CD4-positive, alpha-beta memory T cell (primary cell): ENCODE data around the gene CYP4V2. TPM values are rescaled to one million over a fixed set of nuclear protein-coding genes. Genes with fewer than 3 reads are reported as not detected.
A peak's percentile ranks its signal among the peaks of the same experiment; 100 is the strongest.

Source experiments
- CTCF ChIA-PET: fragments of 350-600 bp; sonication (Branson Sonifier 250); formaldehyde crosslinking; loops from one replicate; lab custom pipeline; 2021; ENCODE audit warnings: inconsistent platforms; ENCODE audit not compliant: partially characterized antibody; lab: Charles Lee
- POLR2A ChIA-PET: fragments of 350-600 bp; sonication (Branson Sonifier 250); formaldehyde crosslinking; loops from one replicate; lab custom pipeline; 2021; ENCODE audit not compliant: partially characterized antibody; lab: Charles Lee
- DNase-seq, 5 donors: peaks; one replicate each; pipeline versions ENCODE4 v3.0.0 to v3.0.0-alpha.2; 2020 to 2022; ENCODE audit warnings: mixed read lengths in 1 of 5
- H3K27ac ChIP-seq: one replicate; pipeline ENCODE4 v1.7.0; 2013; ENCODE audit warnings: low read depth, low read length
- H3K27me3 ChIP-seq: 2 replicates; pipeline ENCODE4 v1.7.0; 2013; ENCODE audit warnings: mild to moderate bottlenecking, low read length, moderate library complexity; ENCODE audit not compliant: insufficient read depth
- H3K36me3 ChIP-seq: 2 replicates; pipeline ENCODE4 v1.7.0; 2013; ENCODE audit warnings: mild to moderate bottlenecking, low read length, moderate library complexity; ENCODE audit not compliant: insufficient read depth
- H3K4me1 ChIP-seq: 2 replicates; pipeline ENCODE4 v1.7.0; 2013; ENCODE audit warnings: mild to moderate bottlenecking, low read length, moderate library complexity; ENCODE audit not compliant: insufficient read depth
- H3K4me3 ChIP-seq, 2 donors: one replicate each; pipeline ENCODE4 v1.7.0; 2013; ENCODE audit warnings: low read length in 2 of 2, mild to moderate bottlenecking in 1 of 2
- H3K9me3 ChIP-seq, 2 donors: one replicate each; pipeline ENCODE4 v1.7.0; 2013; ENCODE audit warnings: low read length in 2 of 2, control low read depth in 1 of 2; ENCODE audit not compliant: control insufficient read depth in 1 of 2
- H3K27ac Mint-ChIP-seq, 7 donors: one replicate each; pipeline ENCODE4 v1.8.0; 2020 to 2021; ENCODE audit warnings: mixed read lengths in 7 of 7, mild to moderate bottlenecking in 6 of 7, inconsistent platforms in 3 of 7, moderate library complexity in 3 of 7
- H3K27me3 Mint-ChIP-seq, 2 donors: one replicate each; pipeline ENCODE4 v1.8.0; 2020 to 2021; ENCODE audit warnings: mixed read lengths in 2 of 2
- H3K36me3 Mint-ChIP-seq, 2 donors: one replicate each; pipeline ENCODE4 v1.8.0; 2020 to 2021; ENCODE audit warnings: mixed read lengths in 2 of 2, inconsistent platforms in 1 of 2, mild to moderate bottlenecking in 1 of 2
- H3K4me1 Mint-ChIP-seq, 4 donors: one replicate each; pipeline ENCODE4 v1.8.0; 2020 to 2021; ENCODE audit warnings: mixed read lengths in 4 of 4, mild to moderate bottlenecking in 1 of 4
- H3K4me3 Mint-ChIP-seq, 8 donors: one replicate each; pipeline ENCODE4 v1.8.0; 2020 to 2021; ENCODE audit warnings: mixed read lengths in 8 of 8, mild to moderate bottlenecking in 7 of 8, moderate library complexity in 6 of 8, inconsistent platforms in 3 of 8
- H3K9me3 Mint-ChIP-seq, 8 donors: one replicate each; pipeline ENCODE4 v1.8.0; 2020 to 2021; ENCODE audit warnings: mixed read lengths in 8 of 8, mild to moderate bottlenecking in 5 of 8, inconsistent platforms in 3 of 8, moderate library complexity in 1 of 8
- intact Hi-C: fragments of 100-400 bp; cut with micrococcal nuclease; formaldehyde crosslinking; loops from one replicate; pipeline ENCODE4 v1.15.1; 2023
- polyA plus RNA-seq, 2 donors: library from polyadenylated mRNA; unstranded; fragments of 300-500 nt; fragmentation: Illumina TruSeq; gene quantifications; one replicate each; pipeline ENCODE4 v1.2.3, GENCODE V29; 2021
- total RNA-seq, 2 experiments: library from RNA; stranded (reverse); gene quantifications; one replicate each; pipeline ENCODE4 v1.2.3, GENCODE V29; 2021

Gene CYP4V2
- total and polyA plus RNA-seq, 4 experiments from 2014 or later: 25.3 to 45.5 (median 41.4) TPM

DNA sequence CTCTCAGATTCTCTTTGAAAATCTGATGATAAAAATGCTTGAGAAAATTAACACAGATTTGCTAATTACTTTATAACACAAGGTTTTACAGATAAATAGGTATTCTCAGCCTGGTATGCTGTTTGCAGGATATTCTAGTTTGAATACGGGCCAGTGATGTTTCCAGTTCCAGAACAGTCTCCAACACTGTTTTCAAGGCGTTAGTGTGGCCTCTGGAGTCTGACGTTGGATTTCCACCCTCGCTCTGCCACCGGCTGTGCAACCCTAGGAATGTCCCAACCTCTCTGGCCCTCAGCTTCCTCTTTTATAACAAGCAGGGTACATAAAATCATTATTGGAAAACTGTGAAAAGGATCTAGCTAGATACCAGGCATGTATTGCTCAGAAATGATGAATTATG, 23.8 kb upstream of the CYP4V2 start:
- Histone ChIP-seq H3K4me1 (no peaks in the 10 kb centered on the region), H3K4me3 (no peak overlapping the region), H3K9me3 (no peaks in the 10 kb centered on the region), H3K36me3 (no peaks in the 10 kb centered on the region), H3K27me3 (no peaks in the 10 kb centered on the region), H3K27ac (no peak overlapping the region)
- no peak overlapping the region for H3K27ac Mint-ChIP-seq
- intact Hi-C loops: no loop called here
- no peaks in the 10 kb centered on the region for H3K36me3 Mint-ChIP-seq
- H3K4me1 Mint-ChIP-seq: no peaks in the 10 kb centered on the region
- peaks cover 6 to 7% of the 10 kb centered on the region in 2 donors for H3K27me3 Mint-ChIP-seq
- ChIA-PET CTCF (interaction anchor here (1.2 to 1.4 kb wide), 2 partner anchors 10 to 18 kb away, joined by 4 read pairs; no protein-coding TSS in a partner anchor), POLR2A (no interaction called here)
- DNase-seq: no peak
- no peak overlapping the region for H3K4me3 Mint-ChIP-seq
- H3K9me3 Mint-ChIP-seq: no peaks in the 10 kb centered on the region

- H3K9me3 ChIP-seq: no peaks in the 10 kb centered on the region
- H3K4me1 Mint-ChIP-seq: no peaks in the 10 kb centered on the region
- intact Hi-C loops: no loop called here
- H3K4me3 ChIP-seq: no peak overlapping the region
- ChIA-PET POLR2A (no interaction called here), CTCF (interaction anchor here (1.2 kb wide), 1 partner anchor 9 kb away, joined by 4 read pairs; no protein-coding TSS in a partner anchor)
- no peaks in the 10 kb centered on the region for H3K9me3 Mint-ChIP-seq
- no peak overlapping the region for H3K27ac ChIP-seq
- H3K27me3 Mint-ChIP-seq: peaks cover 6 to 7% of the 10 kb centered on the region in 2 donors
- H3K4me1 ChIP-seq: no peaks in the 10 kb centered on the region
- no peaks in the 10 kb centered on the region for H3K36me3 ChIP-seq
- H3K27ac Mint-ChIP-seq: peak overlapping the region in 1 of 7 donors; percentile 23
- H3K36me3 Mint-ChIP-seq: no peaks in the 10 kb centered on the region
- DNase-seq: no peak
- H3K4me3 Mint-ChIP-seq: no peak overlapping the region
- H3K27me3 ChIP-seq: no peaks in the 10 kb centered on the region
Observed at GRCh38 chr4:186168750-186169149, 22.6 kb upstream of the CYP4V2 start.

DNA sequence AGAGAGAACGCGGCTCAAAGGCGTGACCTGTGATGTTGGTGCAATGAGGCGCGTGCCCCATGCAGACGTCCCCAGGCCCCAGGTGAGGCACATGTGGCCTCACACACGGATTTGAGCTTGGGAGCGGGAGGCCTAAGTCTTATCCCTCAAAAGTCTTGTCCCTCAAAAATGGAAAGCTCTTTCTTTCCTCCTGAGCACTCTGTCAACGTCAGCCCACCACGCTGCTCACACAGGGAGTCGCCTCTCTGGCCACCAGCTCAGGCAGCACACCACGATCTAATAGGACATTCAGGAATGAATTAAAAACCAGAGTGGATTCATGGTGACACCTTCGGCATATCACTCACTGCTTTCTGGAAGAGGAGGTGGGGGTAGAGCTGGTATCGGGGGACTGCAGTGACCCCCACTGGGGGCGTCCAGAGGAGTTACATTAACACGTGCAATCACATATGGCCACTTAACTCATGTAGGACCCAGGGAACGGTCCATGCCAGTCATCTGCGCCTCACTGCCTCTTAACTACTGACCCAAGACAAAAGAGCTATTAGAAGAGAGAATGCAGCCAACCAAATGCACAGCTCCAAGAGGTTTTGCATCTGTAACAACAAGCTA, 21.9 kb upstream of the CYP4V2 start:
- DNase-seq: no peak
- Mint-ChIP-seq H3K27me3 (peaks cover 7 to 8% of the 10 kb centered on the region in 2 donors), H3K4me3 (no peak overlapping the region), H3K36me3 (no peaks in the 10 kb centered on the region), H3K27ac (no peak overlapping the region), H3K4me1 (no peaks in the 10 kb centered on the region), H3K9me3 (no peaks in the 10 kb centered on the region)
- CTCF ChIA-PET: interaction anchor here (0.8 kb wide), 1 partner anchor 9 kb away, joined by 4 read pairs; no protein-coding TSS in a partner anchor
- Histone ChIP-seq H3K27ac (no peak overlapping the region), H3K9me3 (no peaks in the 10 kb centered on the region), H3K27me3 (no peaks in the 10 kb centered on the region), H3K36me3 (no peaks in the 10 kb centered on the region), H3K4me1 (no peaks in the 10 kb centered on the region), H3K4me3 (no peak overlapping the region)
- POLR2A ChIA-PET: no interaction called here
- intact Hi-C loops: no loop called here

DNA sequence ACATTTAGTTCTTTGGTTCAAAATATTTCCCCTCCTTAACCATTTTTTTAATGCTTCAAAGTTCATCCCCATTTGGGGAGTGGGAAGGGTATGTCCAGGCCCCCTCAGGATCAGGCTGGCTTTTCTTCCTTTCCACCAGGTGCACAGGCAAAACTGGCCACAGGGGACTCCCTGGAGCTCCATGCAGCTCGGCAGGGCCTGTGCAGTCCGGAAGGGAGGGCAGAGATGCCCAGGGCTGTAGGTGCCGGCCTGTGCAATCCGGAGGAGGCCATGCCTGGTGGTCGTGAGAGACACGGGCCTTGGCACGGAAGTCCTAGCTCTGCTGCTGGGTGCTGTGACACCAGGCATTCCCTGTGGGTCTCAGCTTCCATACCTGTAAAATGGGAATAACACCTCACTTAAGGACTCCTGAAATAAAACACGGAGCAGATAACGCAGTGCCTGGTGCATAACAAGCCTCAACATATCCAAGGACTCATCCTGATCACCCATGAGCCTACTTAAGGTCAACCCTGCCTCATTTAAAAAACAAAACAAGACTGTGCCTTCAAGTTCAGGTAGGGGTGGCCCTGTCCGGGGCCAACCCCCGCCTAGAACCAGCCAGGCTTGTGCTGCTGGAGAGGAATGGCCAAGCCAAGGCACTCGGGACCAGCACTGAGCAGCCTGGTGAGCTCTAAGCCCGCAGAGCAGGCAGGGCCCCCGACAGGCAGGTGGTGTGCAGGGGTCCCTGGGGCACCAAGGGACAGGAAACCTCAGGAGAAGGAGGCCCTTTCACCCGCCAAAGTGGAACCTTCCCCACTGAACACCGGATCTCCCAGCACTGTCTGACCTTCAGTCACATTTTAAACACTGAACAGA, 21.2 kb upstream of the CYP4V2 start:
- no peak overlapping the region for H3K4me3 ChIP-seq
- H3K27ac ChIP-seq: no peak overlapping the region
- H3K27me3 ChIP-seq: no peaks in the 10 kb centered on the region
- intact Hi-C loops: no loop called here
- H3K9me3 ChIP-seq: no peaks in the 10 kb centered on the region
- no peak for DNase-seq
- no peaks in the 10 kb centered on the region for H3K4me1 ChIP-seq
- Mint-ChIP-seq H3K36me3 (no peaks in the 10 kb centered on the region), H3K27ac (no peak overlapping the region), H3K4me1 (no peaks in the 10 kb centered on the region), H3K4me3 (no peak overlapping the region), H3K9me3 (no peaks in the 10 kb centered on the region), H3K27me3 (peaks cover 3 to 8% of the 10 kb centered on the region in 2 donors)
- POLR2A ChIA-PET: no interaction called here
- CTCF ChIA-PET: interaction anchor here (0.8 to 1.3 kb wide), 2 partner anchors 8 kb away, joined by 4 read pairs; no protein-coding TSS in a partner anchor
- no peaks in the 10 kb centered on the region for H3K36me3 ChIP-seq

- ChIA-PET CTCF (interaction anchor here (1.3 kb wide), 1 partner anchor 9 kb away, joined by 4 read pairs; no protein-coding TSS in a partner anchor), POLR2A (no interaction called here)
- intact Hi-C loops: no loop called here
Observed at GRCh38 chr4:186170966-186171365, 20.4 kb upstream of the CYP4V2 start.

GRCh38 chr4:186172546-186172945, 18.8 kb upstream of the CYP4V2 start:
- Mint-ChIP-seq H3K27ac (peak overlapping the region in 1 of 7 donors; percentile 55), H3K4me1 (no peaks in the 10 kb centered on the region), H3K9me3 (peaks cover 0 to 3% (median 0%) of the 10 kb centered on the region in 8 donors), H3K36me3 (no peaks in the 10 kb centered on the region), H3K4me3 (no peak overlapping the region), H3K27me3 (peaks cover 3 to 8% of the 10 kb centered on the region in 2 donors)
- Histone ChIP-seq H3K27me3 (no peaks in the 10 kb centered on the region), H3K9me3 (no peaks in the 10 kb centered on the region), H3K4me1 (no peaks in the 10 kb centered on the region), H3K27ac (no peak overlapping the region), H3K4me3 (no peak overlapping the region), H3K36me3 (no peaks in the 10 kb centered on the region)
- ChIA-PET POLR2A (no interaction called here), CTCF (no interaction called here)
- no peak for DNase-seq
- intact Hi-C loops: no loop called here

More at GRCh38 chr4:186170966-186171365, 20.4 kb upstream of the CYP4V2 start:
- Histone ChIP-seq H3K9me3 (no peaks in the 10 kb centered on the region), H3K27me3 (no peaks in the 10 kb centered on the region), H3K27ac (no peak overlapping the region), H3K4me1 (no peaks in the 10 kb centered on the region), H3K36me3 (no peaks in the 10 kb centered on the region), H3K4me3 (no peak overlapping the region)
- H3K9me3 Mint-ChIP-seq: no peaks in the 10 kb centered on the region
- no peak for DNase-seq
- no peaks in the 10 kb centered on the region for H3K36me3 Mint-ChIP-seq
- no peaks in the 10 kb centered on the region for H3K4me1 Mint-ChIP-seq
- no peak overlapping the region for H3K4me3 Mint-ChIP-seq
- H3K27me3 Mint-ChIP-seq: peaks cover 3 to 8% of the 10 kb centered on the region in 2 donors
- H3K27ac Mint-ChIP-seq: peak overlapping the region in 2 of 7 donors; percentile 41 to 67

- Mint-ChIP-seq H3K4me1 (peaks cover 18 to 49% (median 27%) of the 10 kb centered on the region in 4 donors), H3K4me3 (no peak overlapping the region), H3K27me3 (peaks cover 3 to 10% of the 10 kb centered on the region in 2 donors), H3K27ac (no peak overlapping the region), H3K36me3 (peaks cover 0 to 16% of the 10 kb centered on the region in 2 donors), H3K9me3 (peaks cover 0 to 6% (median 0%) of the 10 kb centered on the region in 8 donors)
- no peaks in the 10 kb centered on the region for H3K27me3 ChIP-seq
- H3K9me3 ChIP-seq: no peaks in the 10 kb centered on the region
- DNase-seq: no peak
- H3K4me3 ChIP-seq: no peak overlapping the region
- H3K27ac ChIP-seq: no peak overlapping the region
- POLR2A ChIA-PET: no interaction called here
- intact Hi-C loops: no loop called here
- CTCF ChIA-PET: no interaction called here
- H3K36me3 ChIP-seq: no peaks in the 10 kb centered on the region
- H3K4me1 ChIP-seq: peaks cover 26% of the 10 kb centered on the region
Observed at GRCh38 chr4:186188107-186188506, 3.3 kb upstream of the CYP4V2 start.
